OCI-M2 (cell line): ENCODE data around the gene CUBN.

Experiments used
- DNase-seq: peaks from one replicate; lab custom pipeline; 2025; ENCODE audit not compliant: unreplicated experiment; lab: John Stamatoyannopoulos, UW

CUBN gene

GRCh38 chr10:17043586-17043985, 86.0 kb downstream of the CUBN start:
- no peak for DNase-seq

GRCh38 chr10:17041626-17042520, 87.7 kb downstream of the CUBN start:
- DNase-seq = no peak

- no peak for DNase-seq
Observed at GRCh38 chr10:17038627-17039026, 91.0 kb downstream of the CUBN start.

GRCh38 chr10:17037910-17038309, 91.7 kb downstream of the CUBN start:
- DNase-seq = no peak

- no peak for DNase-seq
Observed at GRCh38 chr10:17035446-17035845, 94.2 kb downstream of the CUBN start.

GRCh38 chr10:17033529-17034260, 95.9 kb downstream of the CUBN start:
- DNase-seq = no peak

- DNase-seq = no peak
Observed at GRCh38 chr10:17031637-17032635, 97.7 kb downstream of the CUBN start.

- no peak for DNase-seq
Observed at GRCh38 chr10:17029581-17030271, 99.9 kb downstream of the CUBN start.

GRCh38 chr10:17029239-17029580, 100.4 kb downstream of the CUBN start:
- DNase-seq = no peak

GRCh38 chr10:17028798-17029197, 100.8 kb downstream of the CUBN start:
- DNase-seq = no peak

- DNase-seq = no peak
Observed at GRCh38 chr10:17026686-17027485, 102.7 kb downstream of the CUBN start.

- DNase-seq = no peak
Observed at GRCh38 chr10:17025444-17026295, 103.9 kb downstream of the CUBN start.

GRCh38 chr10:17024461-17024860, 105.2 kb downstream of the CUBN start:
- DNase-seq = no peak

- DNase-seq = no peak
Observed at GRCh38 chr10:17023386-17024298, 106.0 kb downstream of the CUBN start.

- DNase-seq = no peak
Observed at GRCh38 chr10:17022896-17023295, 106.7 kb downstream of the CUBN start.

- DNase-seq = no peak
Observed at GRCh38 chr10:17022466-17022825, 107.2 kb downstream of the CUBN start.

GRCh38 chr10:17021656-17022465, 107.8 kb downstream of the CUBN start:
- no peak for DNase-seq
